HEK293T (cell line): Measurements from ENCODE around the gene LTBP2.

ENCODE experiments used
- BHLHE40 ChIP-seq: fragments of 450-650 bp; IDR thresholded peaks from 2 replicates; pipeline ENCODE4 v1.6.1; 2016; ENCODE audit warnings: mild to moderate bottlenecking, moderate library complexity, borderline replicate concordance
- CTBP1 ChIP-seq: fragments of 450-650 bp; IDR thresholded peaks from 2 replicates; pipeline ENCODE4 v1.6.1; 2016; ENCODE audit warnings: borderline replicate concordance
- FOXA1 ChIP-seq: fragments of 450-650 bp; IDR thresholded peaks from 2 replicates; pipeline ENCODE4 v1.6.1; 2016; ENCODE audit warnings: mild to moderate bottlenecking
- FOXK2 ChIP-seq: fragments of 450-650 bp; IDR thresholded peaks from 2 replicates; pipeline ENCODE4 v1.6.1; 2016; ENCODE audit warnings: mild to moderate bottlenecking
- FOXM1 ChIP-seq: fragments of 450-650 bp; IDR thresholded peaks from 2 replicates; pipeline ENCODE4 v1.6.1; 2017; ENCODE audit warnings: mild to moderate bottlenecking, borderline replicate concordance
- L3MBTL2 ChIP-seq: fragments of 450-650 bp; conservative IDR thresholded peaks from 2 replicates; pipeline ENCODE4 v1.6.1; 2016; ENCODE audit warnings: mild to moderate bottlenecking
- LEF1 ChIP-seq: fragments of 450-650 bp; IDR thresholded peaks from 2 replicates; pipeline ENCODE4 v1.6.1; 2017; ENCODE audit warnings: mild to moderate bottlenecking, borderline replicate concordance
- TARDBP ChIP-seq: fragments of 450-650 bp; IDR thresholded peaks from 2 replicates; pipeline ENCODE4 v1.6.1; 2016
- TF ChIP-seq, protein P1 (sequence below): fragments of 450-650 bp; IDR thresholded peaks from 2 replicates; pipeline ENCODE4 v1.6.1; 2016

GRCh38 chr14:74620497-74620921, 8.5 kb upstream of the LTBP2 start:
- TF ChIP-seq FOXK2 (no peak), BHLHE40 (no peak), CTBP1 (no peak), LEF1 (no peak), L3MBTL2 (no peak), FOXM1 (no peak), FOXA1 (no peak), TARDBP (no peak)
- TF ChIP-seq, protein P1, sequence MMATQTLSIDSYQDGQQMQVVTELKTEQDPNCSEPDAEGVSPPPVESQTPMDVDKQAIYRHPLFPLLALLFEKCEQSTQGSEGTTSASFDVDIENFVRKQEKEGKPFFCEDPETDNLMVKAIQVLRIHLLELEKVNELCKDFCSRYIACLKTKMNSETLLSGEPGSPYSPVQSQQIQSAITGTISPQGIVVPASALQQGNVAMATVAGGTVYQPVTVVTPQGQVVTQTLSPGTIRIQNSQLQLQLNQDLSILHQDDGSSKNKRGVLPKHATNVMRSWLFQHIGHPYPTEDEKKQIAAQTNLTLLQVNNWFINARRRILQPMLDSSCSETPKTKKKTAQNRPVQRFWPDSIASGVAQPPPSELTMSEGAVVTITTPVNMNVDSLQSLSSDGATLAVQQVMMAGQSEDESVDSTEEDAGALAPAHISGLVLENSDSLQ = no peak
